SU-DHL-6 (cell line): ENCODE measurements around the gene KRT16.
"Not testable (repeated sequence)": the region's sequence is repeated elsewhere in the genome, so short reads cannot be mapped to it uniquely, and the experiment has no call there.

ENCODE experiments used
- CTCF ChIP-seq: fragments of 200-600 bp; sonication (generic); IDR thresholded peaks from one replicate; pipeline ENCODE4 v1.5.1; 2017; ENCODE audit warnings: antibody characterized with exemption, mild to moderate bottlenecking, low read length, moderate library complexity; ENCODE audit not compliant: insufficient read depth, poor library complexity, severe bottlenecking
- EZH2phosphoT487 ChIP-seq: fragments of 200-600 bp; sonication (generic), shearing (Covaris generic); conservative IDR thresholded peaks from 2 replicates; pipeline ENCODE4 v1.6.1; 2018; ENCODE audit warnings: mild to moderate bottlenecking, antibody characterized with exemption, low read length, moderate library complexity, mixed read lengths

GRCh38 chr17:41584331-41584927, 28.1 kb downstream of the KRT16 start:
- TF ChIP-seq CTCF, EZH2phosphoT487: not testable (repeated sequence)
